Ascending aorta (tissue), 2 donors: ENCODE results near the gene TOX2. TPM values are rescaled to one million over a fixed set of nuclear protein-coding genes. Genes with fewer than 3 reads are reported as not detected.

Source experiments
- DNase-seq, 2 donors: peaks; one replicate each; pipeline ENCODE4 v3.0.0-alpha.2; 2019; ENCODE audit warnings: low spot score in 2 of 2
- H3K27ac ChIP-seq, 2 donors: fragments of 200-600 bp; sonication (generic); one replicate each; pipeline ENCODE4 v1.5.1; 2016 to 2017; ENCODE audit warnings: mild to moderate bottlenecking in 1 of 2
- H3K27me3 ChIP-seq: fragments of 200-600 bp; sonication (generic); one replicate; pipeline ENCODE4 v1.5.1; 2017
- H3K36me3 ChIP-seq, 2 donors: fragments of 200-600 bp; sonication (generic); one replicate each; pipeline ENCODE4 v1.5.1; 2016
- H3K4me1 ChIP-seq, 2 donors: fragments of 200-600 bp; sonication (generic); one replicate each; pipeline ENCODE4 v1.5.1; 2016 to 2017; ENCODE audit warnings: mild to moderate bottlenecking in 1 of 2
- H3K4me3 ChIP-seq, 2 donors: fragments of 200-600 bp; sonication (generic); one replicate each; pipeline ENCODE4 v1.5.1; 2016 to 2017; ENCODE audit warnings: mild to moderate bottlenecking in 1 of 2
- H3K9me3 ChIP-seq, 2 donors: fragments of 200-600 bp; sonication (generic); one replicate each; pipeline ENCODE4 v1.5.1; 2016
- CTCF ChIP-seq, 3 experiments: fragments of 200-600 bp in 2 of 3; fragments of 450-650 bp in 1 of 3; sonication (generic) in 2 of 3; IDR thresholded peaks; one replicate each; pipeline ENCODE4 v1.5.1; 2016 to 2019; ENCODE audit warnings: antibody characterized with exemption in 3 of 3, mild to moderate bottlenecking in 1 of 3, moderate library complexity in 1 of 3
- intact Hi-C: fragments of 100-400 bp; cut with DNase I; formaldehyde crosslinking; loops from one replicate; pipeline ENCODE4 v1.15.1; 2023
- total RNA-seq: library from RNA; depleted of rRNA; stranded (reverse); fragments of >200 nt; gene quantifications from one replicate; pipeline ENCODE4 v1.1.0, GENCODE V29; 2016

TOX2 gene
- total RNA-seq, 1 donor from 2014 or later, result 47.0 TPM

- intact Hi-C loops, result no loop called here
- DNase-seq, result peak in 1 of 2 donors; percentile 51
- no peak overlapping the region for H3K27ac ChIP-seq
- H3K4me3 ChIP-seq, result no peak overlapping the region
- TF ChIP-seq CTCF (IDR thresholded peaks at IDR 0.05), result no peak
- H3K27me3 ChIP-seq, result no peaks in the 10 kb centered on the region
- no peaks in the 10 kb centered on the region for H3K4me1 ChIP-seq
- H3K9me3 ChIP-seq, result no peaks in the 10 kb centered on the region
- H3K36me3 ChIP-seq, result no peaks in the 10 kb centered on the region
Observed at GRCh38 chr20:44027343-44028002, 112.8 kb downstream of the TOX2 start.

- Histone ChIP-seq H3K27ac (no peak overlapping the region), H3K36me3 (no peaks in the 10 kb centered on the region), H3K4me3 (no peak overlapping the region), H3K27me3 (no peaks in the 10 kb centered on the region), H3K9me3 (no peaks in the 10 kb centered on the region), H3K4me1 (no peaks in the 10 kb centered on the region)
- no peak for TF ChIP-seq CTCF (IDR thresholded peaks at IDR 0.05)
- intact Hi-C loops, result no loop called here
- DNase-seq, result no peak
Observed at GRCh38 chr20:44028003-44028730, 113.5 kb downstream of the TOX2 start.

GRCh38 chr20:44028868-44029847 lies 114.5 kb downstream of the TOX2 start:
- TF ChIP-seq CTCF (IDR thresholded peaks at IDR 0.05), result no peak
- intact Hi-C loops, result no loop called here
- H3K9me3 ChIP-seq, result no peaks in the 10 kb centered on the region
- H3K4me1 ChIP-seq, result no peaks in the 10 kb centered on the region
- DNase-seq, result no peak
- H3K27ac ChIP-seq, result no peak overlapping the region
- H3K36me3 ChIP-seq, result no peaks in the 10 kb centered on the region
- no peaks in the 10 kb centered on the region for H3K27me3 ChIP-seq
- H3K4me3 ChIP-seq, result no peak overlapping the region

GRCh38 chr20:44029848-44030230 lies 115.2 kb downstream of the TOX2 start:
- H3K27me3 ChIP-seq, result no peaks in the 10 kb centered on the region
- no peaks in the 10 kb centered on the region for H3K4me1 ChIP-seq

More at GRCh38 chr20:44029848-44030230, 115.2 kb downstream of the TOX2 start:
- DNase-seq, result no peak
- Histone ChIP-seq H3K27ac (no peak overlapping the region), H3K36me3 (no peaks in the 10 kb centered on the region), H3K4me3 (no peak overlapping the region), H3K9me3 (no peaks in the 10 kb centered on the region)
- intact Hi-C loops, result no loop called here
- TF ChIP-seq CTCF (IDR thresholded peaks at IDR 0.05), result no peak
